Measurements from ENCODE around the gene CNGA3. TPM values are rescaled to one million over a fixed set of nuclear protein-coding genes. Genes with fewer than 3 reads are reported as not detected.

Gene CNGA3
- total RNA-seq, 1 donor from 2014 or later: 3.7 TPM

DNA sequence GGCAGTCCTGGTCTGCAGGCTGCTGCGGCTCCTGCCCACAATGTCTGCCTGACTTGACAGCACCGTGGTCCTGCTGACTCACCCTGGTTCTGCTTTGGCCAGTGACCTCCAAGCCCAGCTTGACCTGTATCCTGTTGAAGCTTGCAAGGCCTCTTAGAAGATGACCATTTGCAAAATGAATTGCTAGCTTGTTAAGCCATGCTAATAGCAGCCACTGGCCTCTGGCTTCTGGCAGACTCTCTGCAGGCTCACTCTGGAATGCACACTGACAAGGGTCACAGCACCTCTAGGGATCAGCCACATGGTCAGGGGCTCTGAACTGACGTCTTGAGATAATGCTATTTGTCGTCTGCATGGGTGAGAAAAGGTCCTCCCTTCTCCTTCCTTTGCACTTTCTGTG, 25.9 kb downstream of the CNGA3 start:
- Mint-ChIP-seq H3K27me3 (peaks cover 30% of the 10 kb centered on the region), H3K4me3 (no peak overlapping the region), H3K4me1 (ENCODE audit: unreplicated experiment) (peaks cover 28% of the 10 kb centered on the region), H3K36me3 (no peaks in the 10 kb centered on the region), H3K27ac (no peak overlapping the region), H3K9me3 (peaks cover 6% of the 10 kb centered on the region)
- no peak for TF ChIP-seq CTCF (conservative IDR thresholded peaks at IDR 0.05)
- DNase-seq (ENCODE audit: extremely low spot score, unreplicated experiment): no peak

GRCh38 chr2:98372579-98372978, 26.3 kb downstream of the CNGA3 start:
- no peak overlapping the region for H3K4me3 Mint-ChIP-seq
- no peak for DNase-seq (ENCODE audit: extremely low spot score, unreplicated experiment)
- no peak overlapping the region for H3K27ac Mint-ChIP-seq
- H3K36me3 Mint-ChIP-seq: no peaks in the 10 kb centered on the region
- peaks cover 33% of the 10 kb centered on the region for H3K27me3 Mint-ChIP-seq
- no peak for TF ChIP-seq CTCF (conservative IDR thresholded peaks at IDR 0.05)
- H3K4me1 Mint-ChIP-seq (ENCODE audit: unreplicated experiment): peaks cover 28% of the 10 kb centered on the region
- H3K9me3 Mint-ChIP-seq: peaks cover 4% of the 10 kb centered on the region

DNA sequence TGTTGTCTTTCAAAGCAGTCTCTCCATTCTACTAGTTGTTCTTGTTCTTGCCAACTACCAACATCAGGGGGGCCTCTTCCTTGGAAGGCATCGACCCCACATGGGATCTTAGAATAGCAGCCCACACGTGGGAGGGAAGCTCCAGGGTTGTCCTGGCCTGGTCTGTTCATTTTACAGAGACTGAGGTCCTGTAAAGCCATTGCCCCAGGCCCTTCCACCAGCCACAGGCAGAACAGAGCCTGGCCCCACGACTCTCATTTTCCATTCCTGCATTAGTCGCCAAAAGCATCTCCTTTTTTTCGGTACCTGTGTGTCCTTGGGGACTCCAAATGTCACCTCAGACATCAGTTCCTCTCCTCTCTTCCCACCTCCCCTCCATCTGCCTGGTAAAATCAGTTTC, 28.0 kb downstream of the CNGA3 start:
- H3K27me3 Mint-ChIP-seq: peaks cover 41% of the 10 kb centered on the region
- H3K4me1 Mint-ChIP-seq (ENCODE audit: unreplicated experiment): peaks cover 28% of the 10 kb centered on the region
- no peak overlapping the region for H3K4me3 Mint-ChIP-seq
- DNase-seq (ENCODE audit: extremely low spot score, unreplicated experiment): no peak
- no peak overlapping the region for H3K27ac Mint-ChIP-seq
- H3K9me3 Mint-ChIP-seq: no peaks in the 10 kb centered on the region
- TF ChIP-seq CTCF (conservative IDR thresholded peaks at IDR 0.05): no peak
- H3K36me3 Mint-ChIP-seq: no peaks in the 10 kb centered on the region

- peaks cover 41% of the 10 kb centered on the region for H3K27me3 Mint-ChIP-seq
- no peak overlapping the region for H3K4me3 Mint-ChIP-seq
- TF ChIP-seq CTCF (conservative IDR thresholded peaks at IDR 0.05): no peak
Observed at GRCh38 chr2:98374958-98375570, 28.8 kb downstream of the CNGA3 start.

GRCh38 chr2:98376301-98376910, 30.1 kb downstream of the CNGA3 start:
- no peak overlapping the region for H3K27ac Mint-ChIP-seq
- DNase-seq (ENCODE audit: extremely low spot score, unreplicated experiment): no peak
- no peak overlapping the region for H3K4me3 Mint-ChIP-seq
- H3K4me1 Mint-ChIP-seq (ENCODE audit: unreplicated experiment): peaks cover 28% of the 10 kb centered on the region
- no peaks in the 10 kb centered on the region for H3K9me3 Mint-ChIP-seq
- H3K27me3 Mint-ChIP-seq: peaks cover 41% of the 10 kb centered on the region
- no peak for TF ChIP-seq CTCF (conservative IDR thresholded peaks at IDR 0.05)
- no peaks in the 10 kb centered on the region for H3K36me3 Mint-ChIP-seq

More at GRCh38 chr2:98374958-98375570, 28.8 kb downstream of the CNGA3 start:
- no peaks in the 10 kb centered on the region for H3K36me3 Mint-ChIP-seq
- no peaks in the 10 kb centered on the region for H3K9me3 Mint-ChIP-seq
- H3K27ac Mint-ChIP-seq: no peak overlapping the region
- DNase-seq (ENCODE audit: extremely low spot score, unreplicated experiment): no peak
- peaks cover 28% of the 10 kb centered on the region for H3K4me1 Mint-ChIP-seq (ENCODE audit: unreplicated experiment)
